Activated CD4-positive, alpha-beta T cell treated with anti-CD3 and anti-CD28 coated beads, Interleukin-2, Interleukin-4, amounts not matched to agents 100 ng/mL and 50 ng/mL, durations not matched to agents 16 hours and 8 hours (primary cell): Measurements from ENCODE around the gene SULT1A1.
"Not testable (repeated sequence)": the region's sequence is repeated elsewhere in the genome, so short reads cannot be mapped to it uniquely, and the experiment has no call there.

Experiments used
- DNase-seq: peaks from one replicate; pipeline ENCODE4 v3.0.0-alpha.2; 2020; ENCODE audit warnings: low spot score

SULT1A1 gene

DNA sequence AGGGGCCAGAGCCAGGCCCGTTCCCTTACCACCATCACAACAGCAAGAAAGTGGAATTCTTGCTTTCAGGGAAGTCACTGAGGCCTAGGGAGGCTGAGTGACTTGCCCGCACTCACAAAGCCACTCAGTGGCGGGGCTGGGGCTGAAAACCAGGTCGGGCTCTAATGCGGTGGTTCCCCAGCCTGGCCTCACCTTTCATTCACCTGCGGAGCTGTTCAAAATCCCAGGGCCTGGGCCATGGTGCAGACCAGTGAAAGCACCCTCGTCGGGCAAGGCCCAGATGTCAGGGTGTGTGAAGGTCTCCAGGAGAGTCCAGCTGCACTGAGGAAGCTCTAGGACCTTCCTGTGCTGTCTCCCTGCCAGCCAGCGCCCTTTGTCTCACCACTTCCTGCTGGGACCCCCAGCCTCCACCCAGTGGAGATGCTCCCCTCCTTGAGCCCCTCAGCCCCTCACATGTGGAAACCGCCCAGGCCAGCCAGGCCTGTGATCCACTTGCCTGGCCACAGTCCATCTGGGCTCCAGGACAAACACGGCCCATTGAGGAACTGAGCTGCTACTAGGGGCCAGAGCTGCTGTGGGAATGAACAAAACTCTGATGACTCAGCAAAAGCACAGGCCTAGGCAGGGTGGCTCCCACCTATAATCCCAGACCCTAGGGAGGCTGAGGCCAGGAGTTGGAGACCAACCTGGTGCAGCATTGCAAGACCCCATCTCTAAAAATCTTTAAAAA, 812 bp downstream of the SULT1A1 start:
- not testable (repeated sequence) for DNase-seq

DNA sequence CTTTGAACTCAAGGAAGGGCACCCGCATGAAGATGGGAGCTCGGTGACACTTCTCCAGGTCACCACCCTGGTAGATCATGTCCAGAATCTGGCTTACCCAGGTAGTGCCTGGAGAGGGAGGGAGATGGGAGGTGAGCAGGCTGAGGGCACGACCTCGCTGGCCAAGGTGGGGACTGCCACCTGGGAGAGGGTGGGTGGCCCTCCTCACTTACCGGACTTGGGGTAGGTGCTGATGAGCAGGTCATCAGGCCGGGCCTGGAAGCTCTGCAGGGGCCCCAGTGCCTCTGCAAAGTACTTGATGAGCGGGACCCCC, 1.4 kb downstream of the SULT1A1 start:
- not testable (repeated sequence) for DNase-seq

DNA sequence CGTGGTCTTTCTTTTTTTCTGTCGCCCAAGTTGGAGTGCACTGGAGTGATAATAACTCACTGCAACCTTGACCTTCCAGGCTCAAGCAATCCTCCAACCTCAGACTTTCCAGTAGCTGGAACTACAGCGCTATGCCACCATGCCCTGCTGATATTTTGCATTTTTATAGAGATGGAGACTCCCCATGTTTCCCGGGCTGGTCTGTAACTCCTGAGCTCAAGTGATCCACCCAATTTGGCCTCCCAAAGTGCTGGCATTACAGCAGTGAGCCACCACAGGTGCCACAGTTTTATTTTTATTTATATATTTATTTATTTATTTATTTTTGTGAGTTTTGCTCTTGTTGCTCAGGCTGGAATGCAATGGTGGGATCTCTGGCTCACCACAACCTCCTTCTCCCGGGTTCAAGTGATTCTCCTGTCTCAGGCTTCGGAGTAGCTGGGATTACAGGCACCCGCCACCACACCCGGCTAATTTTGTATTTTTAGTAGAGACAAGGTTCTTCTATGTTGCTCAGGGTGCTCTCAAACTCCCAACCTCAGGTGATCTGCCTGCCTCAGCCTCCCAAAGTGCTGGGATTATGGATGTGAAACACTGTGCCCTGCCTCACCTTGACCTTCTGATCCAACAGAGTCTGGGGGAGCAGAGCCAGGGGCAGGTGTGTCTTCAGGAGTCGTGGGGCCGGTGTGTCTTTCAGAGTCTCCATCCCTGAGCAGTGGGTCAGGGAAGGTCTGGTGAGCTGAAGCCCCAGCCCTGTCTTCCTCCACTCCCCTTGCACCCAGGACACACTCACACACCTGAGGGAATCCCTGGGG, 2.0 kb downstream of the SULT1A1 start:
- DNase-seq, result not testable (repeated sequence)

DNA sequence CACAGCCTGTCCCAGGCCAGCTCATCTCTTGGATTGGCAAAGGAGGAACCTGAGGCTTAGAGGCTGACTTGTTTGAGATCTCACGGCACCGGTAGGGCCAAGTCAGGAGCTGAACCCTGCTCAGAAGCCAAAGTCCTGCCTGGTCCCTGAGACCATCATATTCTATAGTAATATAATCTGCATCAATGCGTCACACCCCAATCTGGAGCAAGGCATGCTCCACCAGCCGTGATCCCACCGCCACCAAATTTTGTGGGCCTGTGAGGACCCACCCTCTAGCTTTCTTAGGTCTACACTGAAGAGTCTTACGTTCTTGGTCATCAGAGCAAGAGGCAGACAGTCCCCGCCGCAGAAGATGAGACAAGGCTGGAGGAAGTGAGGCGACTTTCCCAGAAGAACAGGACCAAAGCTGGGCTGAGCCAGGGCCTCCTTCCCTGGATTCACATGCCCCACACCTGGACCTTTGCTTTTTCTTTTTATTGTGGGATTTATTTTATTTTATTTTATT, 2.7 kb downstream of the SULT1A1 start:
- DNase-seq, result no peak

GRCh38 chr16:28606291-28607115, 3.3 kb downstream of the SULT1A1 start:
- no peak for DNase-seq

DNA sequence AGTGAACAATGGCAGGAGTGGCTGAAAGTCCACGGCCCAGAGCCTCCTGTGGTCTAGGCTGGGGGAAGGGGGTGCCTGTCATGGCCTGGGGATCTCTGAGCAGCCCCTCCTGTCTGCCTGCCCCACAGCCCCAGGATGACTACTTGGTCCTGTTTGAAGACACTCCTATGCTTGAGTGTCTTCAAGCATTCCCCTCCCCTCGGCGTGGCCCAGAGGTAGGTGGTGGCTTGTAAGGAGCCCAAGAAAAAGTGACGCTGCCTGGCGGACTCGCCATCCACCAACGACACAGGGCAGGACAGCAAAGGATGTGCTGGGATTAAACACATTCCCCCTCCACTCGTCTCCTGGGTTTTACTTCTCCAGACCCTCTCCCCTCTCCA, 5.7 kb downstream of the SULT1A1 start:
- DNase-seq, result no peak

GRCh38 chr16:28603381-28604185, 6.3 kb downstream of the SULT1A1 start:
- DNase-seq, result no peak

- DNase-seq, result no peak
Observed at GRCh38 chr16:28602529-28602928, 7.3 kb downstream of the SULT1A1 start.

GRCh38 chr16:28602062-28602461, 7.8 kb downstream of the SULT1A1 start:
- DNase-seq, result not testable (repeated sequence)

GRCh38 chr16:28601589-28601988, 8.3 kb downstream of the SULT1A1 start:
- not testable (repeated sequence) for DNase-seq

DNA sequence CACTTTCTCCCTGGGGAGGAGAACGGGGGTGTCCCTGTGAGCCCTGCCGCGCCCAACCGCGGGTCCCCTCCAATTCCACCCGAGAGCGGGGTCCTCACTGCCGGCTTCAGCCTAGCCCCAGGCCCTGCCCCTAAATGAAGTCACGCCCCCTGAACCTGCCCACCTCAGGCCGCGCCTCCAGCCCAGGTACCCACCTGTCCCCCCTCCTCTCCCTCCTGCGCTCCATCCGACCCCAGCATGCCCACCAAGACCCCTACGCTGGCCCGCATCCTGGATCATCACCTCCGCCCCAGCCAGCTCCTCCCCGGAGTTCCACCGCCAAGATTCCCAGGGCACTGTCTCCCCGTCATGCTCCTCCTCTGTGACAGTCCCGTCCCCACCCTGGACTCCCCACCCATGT, 8.9 kb downstream of the SULT1A1 start:
- not testable (repeated sequence) for DNase-seq

DNA sequence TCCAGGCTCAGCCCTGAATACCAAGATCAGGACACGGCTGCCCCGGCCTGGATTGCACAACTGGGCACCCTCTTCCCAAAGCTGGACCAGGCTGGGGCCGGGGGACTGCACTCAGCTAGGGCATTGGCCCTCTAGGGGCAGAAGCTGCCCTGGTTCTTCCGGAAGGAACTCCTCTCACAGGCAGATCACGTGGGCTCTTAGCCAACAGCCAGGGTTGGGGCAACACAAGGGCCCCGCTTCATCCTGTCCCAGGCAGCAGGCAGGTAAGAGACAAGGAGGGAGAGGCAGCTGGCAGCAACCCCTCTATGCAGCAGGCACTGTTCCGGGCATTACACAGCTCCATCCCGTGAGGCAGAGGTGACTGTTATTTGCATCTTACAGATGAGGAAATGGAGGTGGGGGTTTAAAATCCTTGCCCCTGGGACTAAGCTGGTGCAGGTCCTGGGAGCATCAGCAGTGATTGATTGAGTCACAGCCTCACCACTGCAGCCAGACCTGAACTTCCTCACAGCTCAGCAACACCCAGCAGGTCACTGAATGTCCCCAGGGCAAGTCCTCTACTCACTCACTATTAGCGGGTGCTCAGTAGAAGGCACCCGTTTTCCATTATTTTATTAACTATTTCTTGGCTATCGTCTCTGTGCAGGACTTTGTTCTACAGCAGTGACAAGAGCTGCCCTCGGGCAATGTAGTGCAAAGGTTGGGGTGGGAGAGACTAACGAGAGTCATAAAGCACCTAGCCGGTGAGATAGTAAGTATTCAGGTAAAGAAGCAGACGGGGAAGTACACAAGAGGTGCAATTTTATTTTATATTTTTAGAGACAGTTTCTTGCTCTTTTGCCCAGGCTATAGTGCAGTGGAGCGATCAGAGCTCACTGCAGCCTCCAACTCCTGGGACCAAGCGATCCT, 10.2 kb downstream of the SULT1A1 start:
- not testable (repeated sequence) for DNase-seq

DNA sequence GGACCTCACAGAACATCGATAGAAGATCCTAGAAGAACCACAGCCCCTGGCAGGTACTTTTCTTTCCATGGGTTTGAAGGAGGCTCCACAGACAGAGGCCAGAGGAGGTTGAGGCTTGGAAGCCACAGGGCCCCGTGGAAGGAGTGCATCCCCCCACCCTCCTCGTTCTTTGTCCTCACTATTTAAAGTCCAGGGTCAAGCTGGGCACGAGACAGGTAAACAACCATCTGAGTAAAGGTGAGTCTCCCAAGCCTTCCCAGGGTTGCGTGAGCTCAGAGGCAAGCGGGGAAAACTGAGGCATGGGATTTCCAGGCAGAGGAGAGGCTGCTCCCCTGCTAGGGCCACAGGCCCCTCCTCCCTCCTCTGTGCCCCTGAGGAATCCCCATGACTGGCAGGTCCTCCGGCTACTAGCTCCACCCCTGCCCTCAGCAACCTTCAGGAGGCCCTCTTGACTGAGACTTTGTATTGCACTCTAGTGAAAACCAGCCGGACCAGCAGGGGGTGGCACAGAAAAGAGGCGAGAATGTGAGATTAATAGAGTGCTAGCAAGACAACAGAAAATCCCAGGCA, 12.1 kb downstream of the SULT1A1 start:
- DNase-seq, result no peak

GRCh38 chr16:28596840-28597691, 12.8 kb downstream of the SULT1A1 start, which contains the start of gene SULT1A2:
TSS of gene SULT1A2 (minus strand) at chr16:28597050. CDS start at chr16:28595930, 1,120 bp downstream.
- DNase-seq, result no peak

GRCh38 chr16:28596115-28596630, 13.7 kb downstream of the SULT1A1 start:
- no peak for DNase-seq

GRCh38 chr16:28595451-28595850, 14.4 kb downstream of the SULT1A1 start:
- not testable (repeated sequence) for DNase-seq

DNA sequence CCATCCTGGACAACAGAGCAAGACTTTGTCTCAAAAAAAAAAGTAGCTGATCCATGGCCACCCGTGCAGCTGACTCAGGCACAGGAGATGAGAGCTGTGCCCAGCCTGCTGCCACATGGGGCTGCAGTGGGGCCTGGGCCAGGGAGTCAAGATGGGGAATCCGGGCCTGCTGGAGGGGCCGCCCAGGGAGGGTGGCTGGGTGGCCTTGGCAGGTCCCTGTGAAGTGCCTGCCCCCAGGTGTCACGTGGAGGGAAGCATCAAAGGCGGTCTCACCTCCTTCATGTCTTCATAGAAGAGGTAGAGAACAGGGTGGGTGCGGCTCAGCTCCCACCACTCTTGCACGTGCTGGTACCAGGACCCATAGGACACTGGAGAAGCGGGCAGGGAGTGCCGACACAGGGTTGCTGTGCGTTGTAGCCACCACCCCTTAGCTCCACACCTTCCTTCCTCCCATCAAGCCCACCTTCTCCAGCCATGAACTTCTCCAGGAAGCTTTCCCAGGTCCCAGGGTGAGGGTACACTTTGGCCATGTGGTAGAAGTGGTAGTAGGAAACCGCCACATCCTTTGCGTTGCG, 16.8 kb downstream of the SULT1A1 start:
- no peak for DNase-seq

GRCh38 chr16:28592511-28592910, 17.3 kb downstream of the SULT1A1 start:
- DNase-seq, result no peak
